SKM-1 treated with dmso at 0.1 percent for 144 hours (cell line): ENCODE results near the gene HMX1.

Experiments used
- DNase-seq: peaks from one replicate; lab custom pipeline; 2025; ENCODE audit not compliant: unreplicated experiment; lab: John Stamatoyannopoulos, UW

The HMX1 gene

DNA sequence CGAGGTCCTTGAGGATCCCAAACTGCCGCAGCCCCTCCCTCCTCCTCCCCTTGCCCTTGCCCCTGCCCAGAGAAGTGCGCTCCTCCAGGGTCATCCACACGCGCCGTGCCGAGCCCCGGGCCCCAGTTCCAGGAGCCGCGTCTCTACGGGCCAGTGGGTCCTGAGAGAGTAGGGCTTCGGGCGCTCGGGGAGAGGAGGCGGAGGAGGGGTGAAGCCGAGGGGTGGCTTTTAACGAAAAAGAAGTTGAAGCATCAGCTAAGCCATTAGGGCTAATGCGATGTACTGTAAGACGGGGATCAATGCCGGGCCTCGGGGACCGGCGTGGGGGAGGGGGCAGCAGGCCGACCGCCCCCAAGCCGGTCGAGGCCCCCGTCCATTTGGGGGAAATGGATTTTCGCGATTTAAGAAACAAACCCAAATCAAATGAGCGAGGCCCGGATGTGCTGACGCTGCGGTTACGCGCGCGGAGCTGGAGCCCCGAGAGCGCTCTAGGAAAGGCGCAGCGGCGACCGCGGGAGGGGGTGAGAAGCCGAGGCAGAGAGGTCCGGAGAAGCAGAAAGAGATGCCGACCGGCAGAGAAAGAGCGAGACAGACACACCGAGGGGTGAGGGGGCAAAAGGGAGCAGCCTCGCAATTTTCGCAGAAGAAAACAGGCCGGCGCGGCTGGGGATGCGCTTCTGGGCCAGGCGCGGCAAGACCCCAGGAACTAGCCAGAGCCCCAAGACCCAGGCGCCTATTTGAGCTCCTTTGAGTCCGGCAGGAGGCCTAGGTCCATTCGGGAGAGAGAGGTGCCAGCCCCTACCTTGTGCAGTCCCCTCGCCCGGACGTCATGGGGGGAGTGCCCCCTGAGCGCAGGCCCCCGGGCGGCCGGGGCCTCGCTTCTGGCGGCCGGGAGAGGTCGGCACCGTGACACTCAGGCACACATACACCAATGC is 13.6 kb downstream of the HMX1 start:
- DNase-seq = no peak

DNA sequence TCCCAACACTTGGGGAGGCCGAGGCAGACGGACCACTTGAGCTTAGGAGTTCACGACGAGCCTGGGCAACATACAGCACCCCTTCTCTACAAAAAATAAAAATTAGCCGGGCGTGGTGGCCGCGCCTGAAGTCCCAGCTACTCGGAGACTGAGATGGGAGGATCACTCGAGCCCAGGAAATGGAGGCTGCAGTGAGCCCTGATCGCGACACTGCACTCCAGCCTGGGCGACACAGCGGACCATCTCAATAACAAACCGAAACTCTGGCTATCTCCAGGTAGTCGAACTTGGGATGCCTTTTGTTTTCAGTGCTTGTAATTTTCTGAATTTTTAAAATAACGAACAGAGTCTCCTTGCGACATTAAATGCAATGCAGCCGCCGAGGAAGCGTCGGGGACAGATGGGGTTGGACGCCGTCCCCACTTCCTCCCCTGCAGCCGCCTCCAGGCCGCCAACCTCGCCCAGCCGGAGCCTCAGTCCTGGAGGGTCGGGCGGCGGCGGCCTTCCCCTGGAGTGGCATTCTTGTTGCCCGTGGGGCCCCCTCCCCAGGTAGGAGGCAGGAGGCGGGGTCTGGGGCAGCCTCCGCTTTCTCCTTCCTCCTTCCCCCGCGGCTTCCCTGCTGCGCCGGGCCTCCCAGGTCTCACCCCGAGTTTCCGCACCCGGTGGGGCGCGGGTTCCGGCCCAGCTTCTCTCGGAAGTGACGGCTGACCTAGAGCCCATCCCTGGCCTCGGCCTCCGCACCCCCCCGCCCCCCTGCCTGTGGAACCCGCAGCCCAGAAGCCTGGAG is 14.6 kb downstream of the HMX1 start:
- peak; percentile 50 for DNase-seq

DNA sequence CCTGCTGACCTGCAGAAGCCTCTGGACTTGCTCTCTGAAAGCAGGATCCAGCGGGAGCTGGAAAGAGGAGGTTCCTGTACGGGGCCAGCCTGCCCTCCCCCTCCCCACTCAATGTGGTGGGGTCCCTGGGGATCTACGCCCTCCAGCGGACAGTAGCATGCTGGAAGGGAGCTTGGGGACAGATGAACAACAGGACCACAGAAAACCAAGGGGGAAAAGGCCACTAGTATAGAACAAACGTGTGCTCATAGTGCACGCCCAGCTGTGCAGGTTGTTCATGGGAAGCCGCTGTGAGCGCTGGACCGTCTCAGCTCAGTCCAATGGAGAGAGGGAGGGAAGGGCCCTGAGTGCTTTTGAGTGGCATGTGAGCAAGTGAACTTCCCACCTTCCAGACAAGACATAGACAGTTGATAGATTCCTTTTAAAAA is 15.8 kb downstream of the HMX1 start:
- no peak for DNase-seq

DNA sequence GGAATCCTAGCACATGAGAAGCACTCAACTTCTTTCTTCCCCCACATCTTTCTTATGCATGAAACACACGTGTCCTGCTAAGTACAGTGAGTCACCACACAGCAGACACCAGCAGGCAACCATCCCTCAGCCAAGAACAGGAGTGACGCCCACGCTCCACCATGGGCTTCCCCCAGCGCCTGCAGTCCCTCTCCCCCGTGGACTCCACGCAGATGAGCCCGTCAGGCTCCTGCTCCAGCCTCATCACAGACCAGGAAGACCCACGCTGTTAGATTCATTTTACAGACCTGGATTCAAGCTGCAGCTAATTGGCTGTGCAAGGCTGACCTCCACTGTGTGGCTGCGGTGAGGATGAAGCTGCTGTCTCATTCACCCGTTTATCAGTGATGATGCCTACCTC is 16.7 kb downstream of the HMX1 start:
- DNase-seq = no peak

DNA sequence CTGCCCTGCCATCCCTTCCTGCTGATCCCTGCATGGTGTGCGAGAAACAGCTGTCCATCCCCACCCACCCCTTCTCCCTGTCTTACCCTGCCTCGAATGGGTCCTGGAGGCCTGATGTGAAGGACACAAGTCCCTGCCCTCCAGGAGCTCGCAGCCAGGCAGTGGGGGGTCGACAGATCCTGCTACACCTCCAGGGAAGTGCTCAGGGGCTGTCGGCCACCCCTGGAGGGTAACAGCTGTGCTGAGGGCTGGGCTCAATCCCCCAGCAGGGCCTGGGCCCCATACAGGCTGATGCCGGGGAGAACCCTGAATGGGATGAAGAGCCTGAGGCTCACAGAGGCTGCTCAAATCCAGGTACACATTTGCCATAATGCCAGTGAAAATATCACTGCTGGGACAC is 17.6 kb downstream of the HMX1 start:
- DNase-seq = no peak

DNA sequence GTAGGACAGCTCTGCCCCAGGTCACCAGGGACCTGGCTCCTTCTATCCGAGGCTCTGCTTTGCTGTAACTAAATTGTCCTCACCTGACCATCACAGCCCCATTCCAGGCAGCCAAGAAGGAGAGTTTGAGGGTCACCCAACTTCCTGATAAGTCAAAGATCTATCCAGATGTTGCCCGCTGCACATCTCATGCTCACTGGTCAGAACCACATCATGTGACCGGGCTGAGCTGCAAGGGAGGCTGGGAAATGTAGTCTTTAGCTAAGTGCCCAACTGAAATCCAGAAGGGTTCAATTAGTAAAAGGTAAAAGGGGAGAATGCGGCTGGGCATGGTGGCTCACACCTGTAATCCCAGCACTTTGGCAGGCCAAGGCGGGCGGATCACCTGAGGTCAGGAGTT is 18.4 kb downstream of the HMX1 start:
- DNase-seq = no peak

DNA sequence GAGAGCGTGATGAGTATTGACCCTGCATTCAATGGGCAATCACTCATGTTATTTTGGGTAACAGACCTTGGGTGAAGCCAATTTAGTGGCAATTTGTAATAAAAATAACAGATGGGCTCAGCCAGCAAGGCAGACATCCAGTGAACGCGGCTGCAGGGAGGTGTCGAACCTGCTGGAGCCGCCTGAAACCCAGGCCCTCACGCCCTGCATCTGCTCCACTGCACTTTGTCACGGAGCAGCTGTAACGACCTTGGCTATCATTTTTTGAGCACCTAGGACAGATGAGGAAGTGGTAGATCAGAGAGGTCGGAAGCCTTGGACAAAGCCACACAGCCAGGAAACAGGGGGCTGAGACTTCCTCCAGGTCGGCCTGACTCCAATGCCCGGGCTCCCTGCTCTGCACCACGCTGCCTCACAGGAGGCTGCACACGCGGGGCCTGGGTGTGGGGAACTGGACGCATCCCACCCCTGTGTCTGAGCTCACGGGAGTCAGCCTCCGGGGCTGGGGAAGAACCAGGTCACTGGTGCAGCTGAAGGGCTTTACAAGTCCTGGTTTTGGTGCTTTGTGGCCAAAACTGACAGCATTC is 19.4 kb downstream of the HMX1 start:
- no peak for DNase-seq

DNA sequence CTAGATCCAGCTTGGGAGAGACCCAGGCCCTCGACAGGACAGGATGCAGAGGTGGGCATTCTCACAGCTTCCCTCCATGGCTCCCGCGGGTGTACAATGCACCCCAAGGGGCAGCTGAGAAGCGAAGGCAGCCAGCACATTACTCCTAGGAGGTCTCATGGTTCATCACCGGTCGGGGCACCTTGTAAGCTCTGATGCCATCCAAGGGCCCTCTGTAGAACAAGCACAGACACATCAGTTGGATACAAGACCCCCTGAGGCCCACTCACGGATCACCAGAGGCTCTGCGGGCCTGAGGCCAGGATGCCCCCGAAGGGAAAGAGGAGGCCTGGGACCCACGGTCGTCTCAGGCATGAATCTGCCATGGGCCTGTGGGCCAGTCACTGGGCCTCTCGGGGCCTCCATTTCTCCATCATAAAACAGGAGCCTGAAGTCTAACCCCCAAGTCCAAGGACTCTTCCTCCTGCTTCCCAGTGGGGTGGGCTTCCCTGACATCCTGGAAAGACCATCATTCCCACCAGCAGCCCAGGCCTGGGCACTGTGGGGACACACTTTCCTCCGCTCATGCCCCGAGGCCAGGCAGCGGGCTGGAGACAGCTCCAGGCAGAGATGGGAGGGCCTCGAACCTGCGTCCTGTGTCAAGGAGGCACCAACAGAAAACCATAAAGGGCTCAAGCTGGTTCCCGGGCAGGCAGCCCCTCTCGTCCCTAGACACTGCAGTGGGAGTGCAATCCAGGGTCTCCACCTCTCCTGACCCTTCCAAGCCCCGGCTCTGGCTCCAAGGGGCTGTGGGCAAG is 20.1 kb downstream of the HMX1 start:
- no peak for DNase-seq

DNA sequence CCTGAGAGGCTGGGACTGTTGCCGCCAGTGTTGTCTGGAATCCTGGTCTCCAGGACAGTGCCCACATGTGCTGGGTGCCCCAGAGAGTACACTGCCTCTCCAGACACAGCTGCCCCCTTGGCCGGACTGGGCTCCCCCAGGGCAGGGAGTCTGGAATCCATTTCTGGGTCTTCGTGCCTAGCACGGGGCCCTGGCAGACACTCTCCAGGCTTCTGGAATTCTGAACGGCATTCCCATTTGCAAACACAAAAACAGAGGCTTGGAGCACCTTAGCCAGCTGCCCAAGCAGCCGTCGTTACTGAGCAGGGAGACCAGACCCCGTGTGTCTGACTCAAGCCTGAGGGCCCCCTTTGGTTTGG is 20.8 kb downstream of the HMX1 start:
- DNase-seq = no peak

DNA sequence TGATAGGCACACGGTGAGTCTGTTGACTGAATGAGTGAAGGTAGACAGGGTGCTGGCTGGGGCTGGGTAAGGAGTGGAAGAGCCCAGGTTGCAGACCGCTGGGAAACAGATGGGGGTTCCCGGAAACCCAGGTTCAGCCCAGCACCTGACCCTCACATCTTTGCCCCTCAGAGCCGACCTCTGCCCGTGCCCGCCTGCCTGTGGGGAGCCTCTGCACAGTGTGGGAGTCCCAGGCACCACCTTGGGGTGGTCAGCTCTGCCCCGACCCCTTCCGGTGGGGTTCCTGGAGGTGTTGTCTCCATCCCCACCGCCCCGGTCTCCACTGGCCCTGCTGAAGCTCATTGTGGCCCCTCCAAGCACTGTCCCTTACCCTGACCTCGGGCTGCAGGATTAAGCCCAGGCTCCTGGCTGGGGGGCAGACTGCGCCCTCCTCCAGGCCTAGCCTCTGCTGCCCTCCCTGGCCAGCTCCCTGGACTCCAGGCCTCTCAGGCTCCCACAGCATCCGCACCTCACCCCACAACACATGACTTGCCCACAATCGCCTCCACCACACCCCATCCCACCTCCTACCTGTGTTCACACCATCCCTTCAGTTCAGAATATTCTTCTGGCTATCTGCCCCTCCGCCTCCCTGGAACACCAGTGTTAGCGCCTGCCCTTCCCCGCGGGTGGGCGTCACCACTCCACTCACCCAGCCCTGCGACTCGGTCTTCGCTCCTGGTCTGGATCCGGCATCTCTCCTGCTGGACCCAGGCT is 21.4 kb downstream of the HMX1 start:
- DNase-seq = no peak

DNA sequence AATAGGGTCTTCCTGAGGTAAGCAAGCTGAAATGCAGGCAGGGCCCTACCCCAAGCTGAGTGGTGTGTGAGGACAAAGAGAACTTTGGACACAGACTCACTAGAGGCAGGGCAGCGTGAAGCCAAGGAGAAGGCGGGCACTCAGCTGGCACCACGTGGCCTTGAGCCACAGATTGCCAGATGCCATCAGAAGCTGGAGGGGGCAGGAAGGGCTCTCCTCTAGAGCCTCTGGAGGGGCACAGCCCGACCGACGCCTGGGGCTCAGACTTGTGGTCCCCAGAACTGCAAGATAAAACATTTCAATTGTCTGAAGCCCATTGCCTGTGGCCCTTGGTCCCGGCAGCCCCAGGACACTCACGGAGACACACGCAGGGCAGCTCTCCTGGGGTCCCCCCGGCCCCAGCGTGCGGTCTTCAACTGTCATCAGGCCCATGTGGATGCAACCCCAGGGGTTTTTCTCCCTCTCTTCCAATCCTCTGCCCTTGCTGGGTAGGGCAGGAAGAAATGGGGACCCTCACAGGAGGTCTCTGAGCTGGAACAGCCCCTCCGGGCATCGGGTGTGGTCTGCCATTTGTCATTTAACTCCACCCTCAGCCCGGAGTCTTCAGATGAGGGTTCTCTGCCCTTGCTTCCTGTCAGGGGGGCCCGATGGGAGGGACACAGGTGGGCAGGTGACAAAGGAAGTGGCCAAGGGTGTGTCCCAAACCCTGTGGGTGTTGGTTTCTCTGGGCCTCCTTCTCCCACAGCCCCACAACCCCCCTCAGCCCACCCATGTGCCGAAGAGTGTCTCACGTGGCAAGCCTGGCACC is 22.2 kb downstream of the HMX1 start:
- no peak for DNase-seq

DNA sequence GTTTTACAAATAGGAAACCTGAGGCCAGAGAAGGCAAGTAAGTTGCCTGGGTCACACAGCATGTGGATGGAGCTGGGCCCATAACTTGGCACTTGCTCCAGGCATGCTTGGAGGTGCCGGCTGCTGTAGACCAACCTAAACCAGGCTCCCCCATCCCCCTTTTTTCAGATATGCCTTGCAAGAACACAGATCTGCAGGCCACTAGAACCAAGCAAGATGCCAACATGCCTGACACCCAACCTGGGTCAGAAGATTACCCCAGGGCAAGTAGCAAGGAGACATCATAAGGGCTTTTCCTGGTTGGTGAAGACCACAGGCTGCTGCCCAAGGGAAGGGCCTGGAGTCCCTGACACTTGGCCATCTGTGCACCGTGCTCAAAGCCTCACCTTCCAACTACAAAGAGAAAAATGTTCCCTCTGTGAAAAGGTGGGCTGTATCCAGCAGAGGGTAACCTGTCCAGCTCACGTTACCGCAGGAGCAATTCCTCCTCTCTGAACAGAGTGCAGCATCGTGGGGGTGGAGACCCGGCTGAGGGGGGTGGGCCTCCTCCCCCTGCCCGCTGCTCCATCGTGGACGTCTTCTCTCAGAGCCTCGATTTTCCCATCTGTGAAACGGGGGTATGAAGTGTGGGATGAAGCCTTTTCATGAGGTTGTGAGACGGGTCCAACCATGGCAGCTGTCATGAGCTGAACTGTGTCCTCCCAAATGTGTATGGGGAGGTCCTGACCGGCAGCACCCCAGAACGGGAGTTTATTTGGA is 23.0 kb downstream of the HMX1 start:
- DNase-seq = no peak

DNA sequence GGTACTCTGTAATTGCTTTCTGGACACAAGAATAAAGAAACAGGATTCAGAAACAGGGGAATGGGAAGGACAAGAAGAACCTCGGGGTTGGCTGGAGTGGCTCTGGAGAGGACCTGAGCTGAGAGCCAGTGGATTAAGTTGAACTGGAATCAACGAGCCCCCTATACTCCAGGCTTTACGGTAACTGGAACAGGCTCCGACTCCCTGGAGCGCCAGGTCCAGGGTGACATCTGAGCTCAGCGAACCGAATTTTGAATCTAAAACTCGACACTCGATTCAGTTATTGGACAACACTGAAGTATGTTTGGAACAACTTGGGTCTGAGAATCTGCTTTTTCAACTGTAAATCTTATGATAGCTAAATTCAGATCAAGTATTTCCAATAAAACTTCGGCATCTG is 23.9 kb downstream of the HMX1 start:
- no peak for DNase-seq

DNA sequence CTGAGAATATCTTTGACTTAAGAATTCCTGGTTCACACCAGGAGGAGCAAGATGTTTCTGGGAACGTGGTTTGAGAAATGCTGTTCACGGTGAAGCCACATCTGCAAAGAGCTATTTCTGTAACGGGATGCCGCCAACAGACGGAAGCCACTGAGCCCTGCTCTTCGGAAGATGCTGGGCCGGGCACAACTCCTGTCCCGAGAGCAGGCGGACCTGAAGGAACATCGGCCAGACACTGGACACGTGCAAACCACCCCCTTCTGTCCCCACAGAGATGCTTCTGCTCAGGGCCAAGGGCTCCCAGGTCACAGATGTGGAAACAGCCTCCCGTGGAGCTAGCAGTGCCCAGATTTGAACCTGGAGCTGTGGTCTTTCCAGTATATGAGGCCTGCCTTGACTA is 24.3 kb downstream of the HMX1 start:
- DNase-seq = no peak

DNA sequence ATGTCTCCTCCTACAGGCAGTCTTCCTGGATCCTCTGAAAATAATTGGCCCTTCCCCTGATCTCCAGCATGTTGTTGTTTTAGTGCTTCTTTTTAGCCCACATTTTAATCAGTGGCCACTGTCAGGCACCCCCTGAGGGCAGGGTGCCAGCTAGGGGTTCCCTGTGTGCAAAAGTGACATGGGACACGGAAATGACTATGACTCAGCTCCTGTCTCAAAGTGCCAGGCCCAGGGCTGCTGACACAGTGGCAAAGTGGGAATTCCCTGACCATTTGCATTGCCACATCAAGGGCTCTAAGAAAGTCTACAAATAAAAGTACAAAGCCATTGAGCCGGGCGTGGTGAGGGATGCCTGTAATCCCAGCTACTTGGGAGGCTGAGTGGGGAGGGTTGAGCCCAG is 24.8 kb downstream of the HMX1 start:
- no peak for DNase-seq

DNA sequence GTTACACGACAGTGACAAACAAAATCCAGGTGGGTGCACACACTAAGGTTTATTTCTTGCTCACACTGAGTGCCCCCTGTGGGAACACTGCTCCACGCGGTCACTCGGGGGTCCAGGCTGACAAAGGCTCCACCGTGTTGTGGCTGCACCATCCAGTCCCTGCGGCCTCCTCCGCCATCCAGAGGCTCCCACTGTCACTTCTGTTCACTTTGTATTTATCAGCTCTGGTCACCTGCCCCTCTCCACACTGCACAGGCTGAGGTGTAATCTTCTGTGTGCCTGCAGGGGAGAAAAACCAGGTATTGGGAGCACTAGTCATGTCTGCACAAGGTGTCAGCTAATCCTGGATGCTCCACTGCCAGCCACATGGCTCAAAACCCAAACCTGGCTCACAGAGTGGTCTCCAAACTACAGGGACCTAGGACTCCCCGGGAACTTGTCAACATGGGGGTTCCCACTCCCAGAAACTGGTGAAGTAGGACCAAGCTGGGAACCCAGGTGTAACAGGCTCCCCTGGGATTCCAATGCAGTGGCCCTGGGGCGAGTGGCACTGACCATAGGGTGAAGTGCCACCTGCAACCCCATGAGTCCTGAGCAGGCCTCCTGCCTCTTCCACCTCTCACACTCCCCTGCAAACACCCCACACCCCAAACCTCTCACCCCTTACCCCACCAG is 25.5 kb downstream of the HMX1 start:
- DNase-seq = no peak

DNA sequence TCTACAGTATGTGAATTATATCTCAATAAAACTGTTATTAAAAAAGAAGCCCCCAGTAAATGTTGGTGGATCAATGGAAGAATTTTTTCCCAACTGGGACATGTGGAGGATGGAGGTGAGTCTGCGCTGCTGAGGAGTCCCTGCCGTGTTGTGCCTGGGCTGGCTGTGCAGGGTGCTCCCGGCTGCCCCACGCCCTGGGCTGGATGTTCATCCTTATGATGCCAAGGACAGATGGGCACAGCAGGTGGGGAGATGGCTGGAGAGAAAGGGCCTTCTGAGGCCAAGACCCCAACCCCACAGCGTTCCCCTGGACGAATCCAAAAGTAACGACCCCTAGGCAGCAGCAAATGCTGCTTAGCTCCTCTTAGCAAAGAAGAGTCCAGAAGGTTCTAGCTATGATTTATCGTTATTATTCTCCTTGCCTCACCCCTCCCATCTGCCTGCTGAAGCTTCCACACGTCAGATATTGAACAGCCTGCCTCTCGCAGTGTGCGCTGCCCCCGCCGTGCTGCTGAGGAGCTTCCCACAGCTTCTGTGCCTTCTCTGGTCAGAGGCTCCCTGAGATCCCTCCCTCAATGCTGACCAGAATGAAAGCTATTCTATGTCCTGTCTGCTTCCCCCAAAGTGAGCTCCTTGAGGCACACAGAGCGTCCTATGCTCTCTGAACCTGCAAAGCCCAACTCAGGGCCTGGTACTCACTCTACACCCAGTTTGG is 26.5 kb downstream of the HMX1 start:
- DNase-seq = no peak

DNA sequence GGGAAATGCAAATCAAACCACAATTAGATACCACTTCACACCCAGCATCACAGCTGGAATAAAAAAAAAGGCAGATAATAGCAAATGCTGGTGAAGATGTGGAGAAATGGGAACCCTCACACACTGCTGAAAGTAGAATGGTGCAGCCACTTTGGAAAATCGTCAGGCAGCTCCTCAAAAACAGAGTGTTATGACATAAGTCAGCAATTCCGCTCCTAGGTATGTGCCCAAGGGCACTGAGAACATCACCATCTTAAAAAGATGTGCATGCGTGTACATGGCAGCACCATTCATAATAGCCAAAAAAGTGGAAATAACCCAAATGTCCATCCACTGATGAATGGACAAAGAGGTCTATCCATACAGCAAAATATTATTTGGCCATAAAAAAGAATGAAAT is 28.0 kb downstream of the HMX1 start:
- no peak for DNase-seq
